Bone marrow (tissue), 2 donors: ENCODE data around the gene SERPINF2.
"Not testable (repeated sequence)": the region's sequence is repeated elsewhere in the genome, so short reads cannot be mapped to it uniquely, and the experiment has no call there.

ENCODE experiments used
- DNase-seq, 2 donors: peaks; one replicate each; lab custom pipeline; 2025; lab: John Stamatoyannopoulos, UW

Gene SERPINF2

GRCh38 chr17:1742371-1743087 lies at the start of gene SERPINF2:
Gene SERPINF2 (plus strand): TSS chr17:1742871. CDS start chr17:1744996, 2,125 bp downstream.
- DNase-seq: no peak

- DNase-seq: no peak
Measured at GRCh38 chr17:1693339-1693738, 49.3 kb upstream of the SERPINF2 start.

- no peak for DNase-seq
Measured at GRCh38 chr17:1695365-1695764, 47.3 kb upstream of the SERPINF2 start.

GRCh38 chr17:1697681-1698080 lies 45.0 kb upstream of the SERPINF2 start:
- no peak for DNase-seq

GRCh38 chr17:1699891-1700290 lies 42.8 kb upstream of the SERPINF2 start:
- not testable (repeated sequence) for DNase-seq

GRCh38 chr17:1703063-1703462 lies 39.6 kb upstream of the SERPINF2 start:
- DNase-seq: no peak

- DNase-seq: no peak
Measured at GRCh38 chr17:1705004-1705403, 37.7 kb upstream of the SERPINF2 start.

- no peak for DNase-seq
Measured at GRCh38 chr17:1707107-1707506, 35.6 kb upstream of the SERPINF2 start.

GRCh38 chr17:1708791-1709346 lies 33.8 kb upstream of the SERPINF2 start:
- DNase-seq: not testable (repeated sequence)

- DNase-seq: no peak
Measured at GRCh38 chr17:1709403-1709951, 33.2 kb upstream of the SERPINF2 start.

- DNase-seq: no peak
Measured at GRCh38 chr17:1709971-1710806, 32.5 kb upstream of the SERPINF2 start, which contains the start of gene TLCD2. Gene TLCD2 (minus strand): TSS chr17:1710377. CDS start chr17:1710242, 135 bp downstream.

- DNase-seq: no peak
Measured at GRCh38 chr17:1710807-1711553, 31.7 kb upstream of the SERPINF2 start.

- no peak for DNase-seq
Measured at GRCh38 chr17:1711804-1712203, 30.9 kb upstream of the SERPINF2 start.

GRCh38 chr17:1712271-1712670 lies 30.4 kb upstream of the SERPINF2 start:
- no peak for DNase-seq

- DNase-seq: no peak
Measured at GRCh38 chr17:1713160-1713877, 29.4 kb upstream of the SERPINF2 start.

- DNase-seq: no peak
Measured at GRCh38 chr17:1713878-1714426, 28.7 kb upstream of the SERPINF2 start.

GRCh38 chr17:1714427-1714979 lies 28.2 kb upstream of the SERPINF2 start:
- DNase-seq: peak; percentile 24 to 56

- DNase-seq: peak; percentile 24 to 56
Measured at GRCh38 chr17:1714980-1715802, 27.5 kb upstream of the SERPINF2 start.

- DNase-seq: no peak
Measured at GRCh38 chr17:1715803-1716075, 26.9 kb upstream of the SERPINF2 start.
